Measurements from ENCODE around the gene LYZ. TPM values are rescaled to one million over a fixed set of nuclear protein-coding genes. Genes with fewer than 3 reads are reported as not detected.

LYZ gene
- total RNA-seq, 1 experiment from 2014 or later = not detected

GRCh38 chr12:69355363-69356028, 7.3 kb downstream of the LYZ start:
- H3K4me2 ChIP-seq (ENCODE audit: insufficient read depth, insufficient read length, low read length) = no peak overlapping the region
- no peak overlapping the region for H3K23ac ChIP-seq (ENCODE audit: insufficient read length, low read depth, low read length)
- no peak overlapping the region for H3K14ac ChIP-seq (ENCODE audit: insufficient read depth, low read length)
- H4K20me1 ChIP-seq (ENCODE audit: control insufficient read depth, insufficient read depth, insufficient read length) = no peaks in the 10 kb centered on the region
- DNase-seq = no peak
- H2BK12ac ChIP-seq (ENCODE audit: insufficient read length, low read depth, low read length) = no peak overlapping the region
- H3K27me3 ChIP-seq (ENCODE audit: insufficient read depth, low read length) = no peaks in the 10 kb centered on the region
- no peak overlapping the region for H2BK15ac ChIP-seq (ENCODE audit: low read depth, low read length)
- no peaks in the 10 kb centered on the region for H3K9me3 ChIP-seq (ENCODE audit: control insufficient read depth, low read depth, low read length)
- H3K9ac ChIP-seq (ENCODE audit: extremely low read depth, insufficient read length, low read length) = no peak overlapping the region
- no peak overlapping the region for H3K27ac Mint-ChIP-seq
- H3K23me2 ChIP-seq (ENCODE audit: insufficient read length, low read depth, low read length, poor library complexity, severe bottlenecking) = no peaks in the 10 kb centered on the region
- H2BK120ac ChIP-seq (ENCODE audit: low read depth, low read length, poor library complexity, severe bottlenecking) = no peak overlapping the region
- H3K4me1 Mint-ChIP-seq = peaks cover 14 to 21% of the 10 kb centered on the region in 2 experiments
- no peak overlapping the region for H3T11ph ChIP-seq (ENCODE audit: low read length)
- no peaks in the 10 kb centered on the region for H3K4me1 ChIP-seq (ENCODE audit: insufficient read depth, low read length)
- no peak overlapping the region for H4K5ac ChIP-seq (ENCODE audit: insufficient read length, low read depth, low read length)
- no peak overlapping the region for H2BK20ac ChIP-seq (ENCODE audit: low read depth, low read length, poor library complexity, severe bottlenecking)
- no peak for TF ChIP-seq CTCF (conservative IDR thresholded peaks at IDR 0.05)
- H4K8ac ChIP-seq (replicated peaks; ENCODE audit: insufficient read length, low read depth, low read length) = no peak overlapping the region
- H3K27me3 Mint-ChIP-seq (ENCODE audit: low read depth) = no peaks in the 10 kb centered on the region
- no CpG with 5 or more reads among the region's 2 CpGs for WGBS (ENCODE audit: extremely low coverage, insufficient read length, low lambda C conversion rate)
- no peak overlapping the region for H2AFZ ChIP-seq (ENCODE audit: low read length)
- no peak overlapping the region for H3K18ac ChIP-seq (ENCODE audit: insufficient read length, low read depth, low read length)
- no peaks in the 10 kb centered on the region for H3K36me3 Mint-ChIP-seq (ENCODE audit: insufficient read depth in 1 of 3, low read depth in 3 of 3)
- no peak overlapping the region for H3K4me3 Mint-ChIP-seq
- H3K9me3 Mint-ChIP-seq = no peaks in the 10 kb centered on the region; a peak in 1 of 5 replicates
- H3K56ac ChIP-seq (ENCODE audit: insufficient read length, low read depth, low read length) = no peak overlapping the region
- H2BK5ac ChIP-seq (ENCODE audit: insufficient read length, low read length) = no peak overlapping the region
- H3K4ac ChIP-seq (ENCODE audit: low read depth, low read length) = no peak overlapping the region
- H3K79me2 ChIP-seq (ENCODE audit: insufficient read depth, low read length) = no peaks in the 10 kb centered on the region; the same call in 1 of the 2 replicates
- H3K79me1 ChIP-seq (ENCODE audit: insufficient read depth, low read depth, low read length, poor library complexity, severe bottlenecking) = no peaks in the 10 kb centered on the region
- H2AK5ac ChIP-seq (ENCODE audit: insufficient read length, low read length) = no peak overlapping the region
- H4K91ac ChIP-seq (ENCODE audit: insufficient read length, low read depth, low read length) = no peak overlapping the region
- H3K27ac ChIP-seq (ENCODE audit: insufficient read length, low read depth, low read length) = no peak overlapping the region
